Osteoblast (primary cell): ENCODE measurements around the gene C13orf46. TPM values are rescaled to one million over a fixed set of nuclear protein-coding genes. Genes with fewer than 3 reads are reported as not detected.
A peak's percentile ranks its signal among the peaks of the same experiment; 100 is the strongest.

ENCODE experiments used
- DNase-seq: peaks from one replicate; pipeline ENCODE4 v3.0.0; 2011; ENCODE audit warnings: low spot score, mixed read lengths; ENCODE audit not compliant: insufficient read length; ENCODE audit errors: missing footprints
- H2AFZ ChIP-seq: 2 replicates; pipeline ENCODE4 v1.6.0; 2011; ENCODE audit warnings: mild to moderate bottlenecking, low read length
- H3K27ac ChIP-seq: 2 replicates; pipeline ENCODE4 v1.5.1; 2011; ENCODE audit warnings: mild to moderate bottlenecking, low read depth, low read length, moderate library complexity
- H3K27me3 ChIP-seq: 2 replicates; pipeline ENCODE4 v1.6.0; 2012; ENCODE audit warnings: mild to moderate bottlenecking, control low read depth, inconsistent platforms, low read length, moderate library complexity; ENCODE audit not compliant: insufficient read depth
- H3K36me3 ChIP-seq: 2 replicates; pipeline ENCODE4 v1.5.1; 2011; ENCODE audit warnings: mild to moderate bottlenecking, low read length, control low read depth, moderate library complexity; ENCODE audit not compliant: insufficient read depth
- H3K4me1 ChIP-seq: 2 replicates; pipeline ENCODE4 v1.5.1; 2011; ENCODE audit warnings: mild to moderate bottlenecking, low read length, control low read depth, moderate library complexity; ENCODE audit not compliant: insufficient read depth
- H3K4me2 ChIP-seq: 2 replicates; pipeline ENCODE4 v1.6.0; 2011; ENCODE audit warnings: mild to moderate bottlenecking, low read length; ENCODE audit not compliant: insufficient read depth
- H3K4me3 ChIP-seq: fragments of 200-600 bp; sonication (generic); 3 replicates; pipeline ENCODE4 v1.5.1; 2012; ENCODE audit warnings: mild to moderate bottlenecking, low read length, inconsistent platforms; ENCODE audit not compliant: insufficient read depth
- H3K79me2 ChIP-seq: 2 replicates; pipeline ENCODE4 v1.6.0; 2012; ENCODE audit warnings: mild to moderate bottlenecking, low read length, control low read depth, inconsistent platforms; ENCODE audit not compliant: insufficient read depth
- H3K9me3 ChIP-seq: 2 replicates; pipeline ENCODE4 v1.5.1; 2011; ENCODE audit warnings: low read depth, low read length, control low read depth
- H4K20me1 ChIP-seq: 2 replicates; pipeline ENCODE4 v1.6.0; 2012; ENCODE audit warnings: mild to moderate bottlenecking, low read length, control low read depth; ENCODE audit not compliant: insufficient read depth
- total RNA-seq: library from RNA; depleted of rRNA; stranded (reverse); fragments of >200 nt; gene quantifications from 2 replicates; pipeline ENCODE4 v1.2.3, GENCODE V29; 2012
- TF ChIP-seq, protein P1 (sequence below): IDR thresholded peaks from 2 replicates; pipeline ENCODE4 v1.5.1; 2011; ENCODE audit warnings: mild to moderate bottlenecking, low read depth, low read length, moderate library complexity; ENCODE audit errors: extremely low read depth

Gene C13orf46
- total RNA-seq, 1 donor, result 0.36 TPM

DNA sequence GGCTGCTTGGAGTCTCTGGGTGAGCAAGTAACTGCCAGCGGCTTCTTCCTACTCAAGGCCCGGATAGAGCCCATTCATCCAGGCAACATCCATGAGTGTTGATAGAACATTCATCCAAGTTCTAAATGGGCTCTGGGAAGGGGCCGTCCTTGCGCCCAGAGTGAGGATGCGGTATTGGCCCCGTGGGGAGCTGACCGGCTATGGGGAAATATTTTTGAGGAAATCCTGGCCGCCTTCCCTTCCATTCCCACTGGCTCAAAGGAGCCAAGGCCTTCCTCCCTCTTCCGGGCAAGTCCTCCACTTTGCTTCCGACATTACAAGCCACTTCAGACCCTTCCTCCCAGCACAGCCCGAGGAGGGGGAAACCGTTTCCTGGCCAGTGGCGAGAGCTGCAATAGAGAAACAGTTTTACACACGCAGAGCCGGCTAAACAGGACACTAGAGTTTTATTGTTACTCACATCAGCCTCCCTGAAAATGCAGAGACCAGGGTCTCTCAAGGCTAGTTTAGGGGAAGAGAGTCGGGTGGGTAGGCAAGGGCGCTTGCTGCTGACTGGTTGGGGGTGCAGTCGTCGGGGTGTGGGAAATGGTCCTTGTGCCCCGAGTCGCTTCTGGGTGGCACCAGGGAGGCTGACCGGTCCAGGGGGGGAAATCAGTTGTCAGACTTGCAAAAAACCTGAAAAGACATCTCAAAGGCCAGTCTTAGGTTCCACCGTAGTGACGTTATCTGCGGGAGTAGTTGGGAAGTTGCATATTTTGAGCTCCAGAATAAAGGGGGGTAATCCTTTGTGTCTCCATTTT lies 37.5 kb downstream of the C13orf46 start:
- H4K20me1 ChIP-seq, result no peaks in the 10 kb centered on the region
- no peaks in the 10 kb centered on the region for H3K79me2 ChIP-seq
- no peaks in the 10 kb centered on the region for H3K36me3 ChIP-seq
- H3K27ac ChIP-seq, result no peak overlapping the region
- H3K9me3 ChIP-seq, result no peaks in the 10 kb centered on the region
- no peak overlapping the region for H3K4me3 ChIP-seq
- TF ChIP-seq, protein P1, sequence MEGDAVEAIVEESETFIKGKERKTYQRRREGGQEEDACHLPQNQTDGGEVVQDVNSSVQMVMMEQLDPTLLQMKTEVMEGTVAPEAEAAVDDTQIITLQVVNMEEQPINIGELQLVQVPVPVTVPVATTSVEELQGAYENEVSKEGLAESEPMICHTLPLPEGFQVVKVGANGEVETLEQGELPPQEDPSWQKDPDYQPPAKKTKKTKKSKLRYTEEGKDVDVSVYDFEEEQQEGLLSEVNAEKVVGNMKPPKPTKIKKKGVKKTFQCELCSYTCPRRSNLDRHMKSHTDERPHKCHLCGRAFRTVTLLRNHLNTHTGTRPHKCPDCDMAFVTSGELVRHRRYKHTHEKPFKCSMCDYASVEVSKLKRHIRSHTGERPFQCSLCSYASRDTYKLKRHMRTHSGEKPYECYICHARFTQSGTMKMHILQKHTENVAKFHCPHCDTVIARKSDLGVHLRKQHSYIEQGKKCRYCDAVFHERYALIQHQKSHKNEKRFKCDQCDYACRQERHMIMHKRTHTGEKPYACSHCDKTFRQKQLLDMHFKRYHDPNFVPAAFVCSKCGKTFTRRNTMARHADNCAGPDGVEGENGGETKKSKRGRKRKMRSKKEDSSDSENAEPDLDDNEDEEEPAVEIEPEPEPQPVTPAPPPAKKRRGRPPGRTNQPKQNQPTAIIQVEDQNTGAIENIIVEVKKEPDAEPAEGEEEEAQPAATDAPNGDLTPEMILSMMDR, result no peak
- H3K4me1 ChIP-seq, result peaks cover 3% of the 10 kb centered on the region
- no peak overlapping the region for H2AFZ ChIP-seq
- no peaks in the 10 kb centered on the region for H3K27me3 ChIP-seq
- H3K4me2 ChIP-seq, result no peak overlapping the region
- DNase-seq, result peak; percentile 75

DNA sequence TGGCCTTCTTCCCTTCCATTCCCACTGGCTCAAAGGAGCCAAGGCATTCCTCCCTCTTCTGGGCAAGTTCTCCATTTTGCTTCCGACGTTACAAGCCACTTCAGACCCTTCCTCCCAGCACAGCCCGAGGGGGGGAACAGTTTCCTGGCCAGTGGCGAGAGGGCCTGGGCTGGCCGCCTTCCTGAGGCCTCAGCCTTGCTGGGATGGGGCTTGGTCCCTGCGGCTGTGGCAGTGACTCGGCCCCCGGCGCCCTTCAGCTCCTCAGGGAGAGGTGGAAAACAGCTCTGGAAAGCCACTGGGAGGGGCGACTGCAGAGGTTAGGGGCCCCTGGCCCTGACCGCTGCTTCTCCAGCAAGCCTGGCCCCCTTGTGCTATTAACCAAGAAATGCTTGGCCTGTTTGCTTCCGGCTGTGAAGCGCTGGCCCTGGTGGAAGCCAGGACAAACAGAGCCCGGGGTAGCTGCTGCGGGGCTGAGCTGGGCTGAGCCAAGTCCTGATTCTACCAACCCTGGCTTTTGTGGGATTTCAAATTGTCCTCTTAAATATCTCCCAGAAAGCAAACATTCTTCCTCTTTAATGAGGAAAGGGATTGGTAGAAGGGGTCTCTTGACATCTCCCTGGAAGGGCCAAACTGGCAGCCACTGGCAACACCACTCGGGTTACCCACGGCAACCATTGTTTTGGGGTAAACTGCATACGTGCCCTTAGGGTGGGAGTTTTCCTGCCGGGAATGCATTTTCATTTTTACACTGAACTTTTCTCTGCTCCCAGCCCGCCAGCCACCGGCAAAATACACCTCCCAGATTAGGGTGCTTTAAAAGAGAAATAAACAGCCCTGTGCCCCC lies 38.7 kb downstream of the C13orf46 start:
- H3K79me2 ChIP-seq, result no peaks in the 10 kb centered on the region
- H3K4me3 ChIP-seq, result no peak overlapping the region
- peaks cover 3% of the 10 kb centered on the region for H3K4me1 ChIP-seq
- TF ChIP-seq, protein P1, result no peak
- no peaks in the 10 kb centered on the region for H3K9me3 ChIP-seq
- no peaks in the 10 kb centered on the region for H4K20me1 ChIP-seq
- no peaks in the 10 kb centered on the region for H3K27me3 ChIP-seq
- peak; percentile 88 for DNase-seq
- no peak overlapping the region for H3K4me2 ChIP-seq
- H3K27ac ChIP-seq, result no peak overlapping the region
- no peak overlapping the region for H2AFZ ChIP-seq
- H3K36me3 ChIP-seq, result no peaks in the 10 kb centered on the region

DNA sequence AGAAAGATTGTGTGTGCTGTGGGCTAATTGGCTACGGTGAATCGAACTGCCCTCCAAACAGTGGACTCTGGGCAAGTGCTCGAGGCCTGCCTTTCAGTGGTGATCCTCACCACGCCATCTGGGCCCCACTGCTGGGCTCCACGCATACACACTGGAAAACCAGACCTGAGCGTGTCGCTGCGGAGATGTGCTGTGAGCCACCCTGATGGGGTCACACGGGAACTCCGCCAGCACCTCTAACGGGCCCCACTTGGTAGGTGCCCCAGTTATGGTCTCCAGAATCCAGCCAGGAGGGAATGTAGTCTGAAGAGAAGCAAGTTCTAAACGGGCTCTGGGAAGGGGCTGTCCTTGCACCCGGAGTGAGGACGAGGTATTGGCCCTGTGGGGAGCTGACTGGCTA lies 39.3 kb downstream of the C13orf46 start:
- Histone ChIP-seq H3K36me3 (no peaks in the 10 kb centered on the region), H3K4me2 (no peak overlapping the region), H3K27me3 (no peaks in the 10 kb centered on the region), H3K79me2 (no peaks in the 10 kb centered on the region), H4K20me1 (no peaks in the 10 kb centered on the region), H2AFZ (no peak overlapping the region), H3K4me1 (peaks cover 3% of the 10 kb centered on the region), H3K9me3 (no peaks in the 10 kb centered on the region), H3K4me3 (no peak overlapping the region), H3K27ac (no peak overlapping the region)
- no peak for DNase-seq
- TF ChIP-seq, protein P1, result no peak

DNA sequence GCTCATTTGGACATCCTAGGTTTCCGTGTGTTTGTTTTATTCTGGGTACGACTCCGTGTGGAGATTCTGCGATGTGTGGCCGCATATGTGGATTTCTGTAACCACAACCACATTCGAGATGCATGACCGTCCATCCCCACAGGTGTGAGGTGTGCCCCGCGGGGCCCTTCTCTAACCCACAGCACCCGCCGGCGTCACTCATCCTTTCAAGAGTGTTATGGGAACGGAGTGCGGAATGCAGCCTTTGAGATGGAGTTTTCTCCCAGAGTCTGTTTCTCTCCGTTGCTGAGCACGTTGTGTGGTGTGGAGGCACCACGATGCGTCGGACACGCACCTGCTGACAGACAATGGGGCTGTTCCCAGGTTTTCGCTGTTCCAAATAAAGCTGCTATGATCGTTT lies 40.0 kb downstream of the C13orf46 start:
- no peaks in the 10 kb centered on the region for H3K36me3 ChIP-seq
- peak; percentile 34 for DNase-seq
- H3K4me3 ChIP-seq, result no peak overlapping the region
- no peak overlapping the region for H3K27ac ChIP-seq
- no peaks in the 10 kb centered on the region for H3K9me3 ChIP-seq
- H3K79me2 ChIP-seq, result no peaks in the 10 kb centered on the region
- H2AFZ ChIP-seq, result no peak overlapping the region
- TF ChIP-seq, protein P1, result no peak
- H3K4me1 ChIP-seq, result peaks cover 10% of the 10 kb centered on the region
- H3K4me2 ChIP-seq, result no peak overlapping the region
- no peaks in the 10 kb centered on the region for H3K27me3 ChIP-seq
- no peaks in the 10 kb centered on the region for H4K20me1 ChIP-seq
